ENCODE data around the gene GALNTL6.
"Not testable (repeated sequence)": the region's sequence is repeated elsewhere in the genome, so short reads cannot be mapped to it uniquely, and the experiment has no call there.

GALNTL6 gene

GRCh38 chr4:172660251-172660650 is 847.0 kb downstream of the GALNTL6 start:
- DNase-seq (ENCODE audit: low read depth, low spot score), result no peak

- no peak for DNase-seq (ENCODE audit: low read depth, low spot score)
Measured at GRCh38 chr4:172662113-172662512, 848.9 kb downstream of the GALNTL6 start.

- DNase-seq (ENCODE audit: low read depth, low spot score), result peak; percentile 20
Measured at GRCh38 chr4:172666711-172667368, 853.6 kb downstream of the GALNTL6 start.

- no peak for DNase-seq (ENCODE audit: low read depth, low spot score)
Measured at GRCh38 chr4:172674811-172675210, 861.6 kb downstream of the GALNTL6 start.

GRCh38 chr4:172675232-172675631 is 862.0 kb downstream of the GALNTL6 start:
- no peak for DNase-seq (ENCODE audit: low read depth, low spot score)

GRCh38 chr4:172680691-172681090 is 867.5 kb downstream of the GALNTL6 start:
- DNase-seq (ENCODE audit: low read depth, low spot score), result no peak

- DNase-seq (ENCODE audit: low read depth, low spot score), result no peak
Measured at GRCh38 chr4:172683021-172683420, 869.8 kb downstream of the GALNTL6 start.

- DNase-seq (ENCODE audit: low read depth, low spot score), result no peak
Measured at GRCh38 chr4:172686021-172686420, 872.8 kb downstream of the GALNTL6 start.

- no peak for DNase-seq (ENCODE audit: low read depth, low spot score)
Measured at GRCh38 chr4:172688534-172688933, 875.3 kb downstream of the GALNTL6 start.

GRCh38 chr4:172691552-172691951 is 878.3 kb downstream of the GALNTL6 start:
- DNase-seq (ENCODE audit: low read depth, low spot score), result no peak

- no peak for DNase-seq (ENCODE audit: low read depth, low spot score)
Measured at GRCh38 chr4:172692701-172693100, 879.5 kb downstream of the GALNTL6 start.

- DNase-seq (ENCODE audit: low read depth, low spot score), result no peak
Measured at GRCh38 chr4:172698256-172698655, 885.1 kb downstream of the GALNTL6 start.

GRCh38 chr4:172705565-172705964 is 892.4 kb downstream of the GALNTL6 start:
- DNase-seq (ENCODE audit: low read depth, low spot score), result no peak

GRCh38 chr4:172706000-172706399 is 892.8 kb downstream of the GALNTL6 start:
- DNase-seq (ENCODE audit: low read depth, low spot score), result no peak

- peak; percentile 17 for DNase-seq (ENCODE audit: low read depth, low spot score)
Measured at GRCh38 chr4:172707622-172708021, 894.4 kb downstream of the GALNTL6 start.

GRCh38 chr4:172708184-172708583 is 895.0 kb downstream of the GALNTL6 start:
- DNase-seq (ENCODE audit: low read depth, low spot score), result no peak

- DNase-seq (ENCODE audit: low read depth, low spot score), result peak; percentile 59
Measured at GRCh38 chr4:172709376-172709775, 896.2 kb downstream of the GALNTL6 start.

GRCh38 chr4:172716291-172716690 is 903.1 kb downstream of the GALNTL6 start:
- no peak for DNase-seq (ENCODE audit: low read depth, low spot score)

GRCh38 chr4:172721659-172722058 is 908.5 kb downstream of the GALNTL6 start:
- no peak for DNase-seq (ENCODE audit: low read depth, low spot score)

GRCh38 chr4:172725581-172725980 is 912.4 kb downstream of the GALNTL6 start:
- DNase-seq (ENCODE audit: low read depth, low spot score), result no peak

GRCh38 chr4:172726001-172726423 is 912.8 kb downstream of the GALNTL6 start:
- DNase-seq (ENCODE audit: low read depth, low spot score), result peak; percentile 66

GRCh38 chr4:172727631-172728030 is 914.4 kb downstream of the GALNTL6 start:
- DNase-seq (ENCODE audit: low read depth, low spot score), result no peak

- DNase-seq (ENCODE audit: low read depth, low spot score), result not testable (repeated sequence)
Measured at GRCh38 chr4:172733645-172734044, 920.4 kb downstream of the GALNTL6 start.

GRCh38 chr4:172734555-172734954 is 921.4 kb downstream of the GALNTL6 start:
- no peak for DNase-seq (ENCODE audit: low read depth, low spot score)

Measured in ELF-1 (cell line).